SK-N-SH (cell line): ENCODE results near the gene AHNAK.

ENCODE experiments used
- CHD2 ChIP-seq: fragments of 150-350 bp; IDR thresholded peaks from 2 replicates; pipeline ENCODE4 v1.6.1; 2018; ENCODE audit warnings: low read length; ENCODE audit not compliant: partially characterized antibody
- CTCF ChIP-seq: fragments of 200-600 bp; sonication (generic); IDR thresholded peaks from 2 replicates; pipeline ENCODE4 v1.6.1; 2017; ENCODE audit warnings: antibody characterized with exemption, mild to moderate bottlenecking, moderate library complexity
- IRF3 ChIP-seq: fragments of 150-350 bp; IDR thresholded peaks from 2 replicates; pipeline ENCODE4 v1.6.1; 2016; ENCODE audit warnings: mild to moderate bottlenecking, low read depth, low read length
- JUND ChIP-seq: IDR thresholded peaks from 2 replicates; pipeline ENCODE4 v1.4.0; 2012
- MAX ChIP-seq: IDR thresholded peaks from 2 replicates; pipeline ENCODE4 v1.4.0; 2012; ENCODE audit warnings: low read depth
- MXI1 ChIP-seq: IDR thresholded peaks from 2 replicates; pipeline ENCODE4 v1.6.1; 2012; ENCODE audit warnings: mild to moderate bottlenecking, low read depth, low read length, improper control_type of control experiment
- NRF1 ChIP-seq: IDR thresholded peaks from 2 replicates; pipeline ENCODE4 v1.6.1; 2012; ENCODE audit warnings: low read depth, mild to moderate bottlenecking, low read length
- POLR2AphosphoS5 ChIP-seq: IDR thresholded peaks from 2 replicates; pipeline ENCODE4 v1.6.1; 2012; ENCODE audit warnings: low read depth, low read length
- RAD21 ChIP-seq: IDR thresholded peaks from 2 replicates; pipeline ENCODE4 v1.6.1; 2012; ENCODE audit warnings: mild to moderate bottlenecking, low read length
- RCOR1 ChIP-seq: fragments of 150-350 bp; IDR thresholded peaks from 2 replicates; pipeline ENCODE4 v1.6.1; 2017; ENCODE audit warnings: antibody characterized with exemption, low read length
- REST ChIP-seq: IDR thresholded peaks from 2 replicates; pipeline ENCODE4 v1.6.1; 2012; ENCODE audit warnings: mild to moderate bottlenecking, low read depth, low read length, moderate library complexity
- RFX5 ChIP-seq: IDR thresholded peaks from 2 replicates; pipeline ENCODE4 v1.6.1; 2012; ENCODE audit warnings: mild to moderate bottlenecking, improper control_type of control experiment, low read length
- SMC3 ChIP-seq: IDR thresholded peaks from 2 replicates; pipeline ENCODE4 v1.6.1; 2012; ENCODE audit warnings: low read depth, low read length, improper control_type of control experiment
- TAF1 ChIP-seq: IDR thresholded peaks from 2 replicates; pipeline ENCODE4 v1.6.1; 2012; ENCODE audit warnings: low read depth, mild to moderate bottlenecking, low read length, moderate library complexity, borderline replicate concordance

- TF ChIP-seq REST (no peak), MAX (peak; percentile 12; the same call in 1 of the 2 replicates), POLR2AphosphoS5 (peak; percentile 76), CTCF (no peak), IRF3 (no peak), RAD21 (no peak; the same call in 1 of the 2 replicates), MXI1 (no peak), RCOR1 (0 out of 2 replicates have a peak, but pooled peaks have one; percentile 39), TAF1 (no peak), RFX5 (no peak), SMC3 (no peak), CHD2 (no peak), NRF1 (no peak), JUND (peak; percentile 81)
Measured at GRCh38 chr11:62428871-62429560, 117.6 kb downstream of the AHNAK start.
